NCI-H128 (cell line): ENCODE measurements around the gene AP3D1.
"Not testable (repeated sequence)": the region's sequence is repeated elsewhere in the genome, so short reads cannot be mapped to it uniquely, and the experiment has no call there.

Experiments used
- DNase-seq: peaks from one replicate; lab custom pipeline; 2025; ENCODE audit not compliant: unreplicated experiment; lab: John Stamatoyannopoulos, UW

AP3D1 gene

GRCh38 chr19:2129892-2130770 lies 21.2 kb downstream of the AP3D1 start:
- no peak for DNase-seq

- no peak for DNase-seq
Observed at GRCh38 chr19:2129486-2129885, 21.9 kb downstream of the AP3D1 start.

GRCh38 chr19:2129022-2129421 lies 22.3 kb downstream of the AP3D1 start:
- DNase-seq = no peak

GRCh38 chr19:2128252-2128651 lies 23.1 kb downstream of the AP3D1 start:
- DNase-seq = not testable (repeated sequence)

GRCh38 chr19:2127758-2128157 lies 23.6 kb downstream of the AP3D1 start:
- no peak for DNase-seq

GRCh38 chr19:2126879-2127518 lies 24.4 kb downstream of the AP3D1 start:
- DNase-seq = no peak

GRCh38 chr19:2123682-2124387 lies 27.5 kb downstream of the AP3D1 start:
- DNase-seq = no peak

- no peak for DNase-seq
Observed at GRCh38 chr19:2122982-2123381, 28.4 kb downstream of the AP3D1 start.

GRCh38 chr19:2122251-2122650 lies 29.1 kb downstream of the AP3D1 start:
- no peak for DNase-seq

- no peak for DNase-seq
Observed at GRCh38 chr19:2121416-2122051, 29.8 kb downstream of the AP3D1 start.

GRCh38 chr19:2120821-2121220 lies 30.5 kb downstream of the AP3D1 start:
- DNase-seq = no peak

- DNase-seq = no peak
Observed at GRCh38 chr19:2119921-2120785, 31.2 kb downstream of the AP3D1 start.

- no peak for DNase-seq
Observed at GRCh38 chr19:2118438-2118837, 32.9 kb downstream of the AP3D1 start.

GRCh38 chr19:2117215-2117960 lies 34.0 kb downstream of the AP3D1 start:
- DNase-seq = no peak

GRCh38 chr19:2116507-2116906 lies 34.9 kb downstream of the AP3D1 start:
- no peak for DNase-seq

- no peak for DNase-seq
Observed at GRCh38 chr19:2115911-2116426, 35.4 kb downstream of the AP3D1 start.

- DNase-seq = no peak
Observed at GRCh38 chr19:2115324-2115723, 36.0 kb downstream of the AP3D1 start.

GRCh38 chr19:2114821-2115220 lies 36.5 kb downstream of the AP3D1 start:
- no peak for DNase-seq

GRCh38 chr19:2114218-2114617 lies 37.1 kb downstream of the AP3D1 start:
- no peak for DNase-seq
